Psoas muscle (tissue), 8 donors: Measurements from ENCODE around the gene LINC01488. TPM values are rescaled to one million over a fixed set of nuclear protein-coding genes. Genes with fewer than 3 reads are reported as not detected.

ENCODE experiments used
- ATAC-seq, 4 donors: fragments of 200-7000 bp; cut with Tn5 transposase; one replicate each; pipeline ENCODE4 v1.9.1; 2020; ENCODE audit warnings: moderate library complexity in 3 of 4, mild to moderate bottlenecking in 2 of 4
- DNase-seq, 2 donors: peaks; one replicate each; pipeline ENCODE4 v3.0.0-alpha.2; 2020
- H3K27ac ChIP-seq: fragments of 200-600 bp; one replicate; pipeline ENCODE4 v1.8.0; 2022
- H3K27me3 ChIP-seq, 3 donors: fragments of 200-600 bp in 1 of 3; one replicate each; pipeline versions ENCODE4 v1.6.1 to v1.8.0; 2013 to 2022; ENCODE audit warnings: low read length in 2 of 3, mild to moderate bottlenecking in 2 of 3, moderate library complexity in 1 of 3; ENCODE audit not compliant: insufficient read depth in 3 of 3
- H3K36me3 ChIP-seq, 2 donors: fragments of 200-600 bp in 1 of 2; one replicate each; pipeline versions ENCODE4 v1.6.1 to v1.8.0; 2013 to 2022; ENCODE audit warnings: low read depth in 1 of 2, mild to moderate bottlenecking in 1 of 2, moderate library complexity in 1 of 2; ENCODE audit not compliant: insufficient read depth in 1 of 2
- H3K4me1 ChIP-seq: fragments of 200-600 bp; one replicate; pipeline ENCODE4 v1.8.0; 2022
- H3K4me3 ChIP-seq: fragments of 200-600 bp; one replicate; pipeline ENCODE4 v1.8.0; 2022; ENCODE audit warnings: mild to moderate bottlenecking
- H3K9me3 ChIP-seq: fragments of 200-600 bp; one replicate; pipeline ENCODE4 v1.8.0; 2022
- WGBS, 3 donors: extraction: QIAGEN DNeasy Blood & Tissue Kit; methylation state at CpG; one replicate each; pipeline versions ENCODE4 v1.1.6 to v1.1.7; 2013; 5-methylcytosine and 5-hydroxymethylcytosine counted together
- intact Hi-C, 2 donors: fragments of 100-400 bp; cut with DNase I; formaldehyde crosslinking; loops; one replicate each; pipeline versions ENCODE4 v1.11.0 to v1.14.2; 2022
- polyA plus RNA-seq, 3 donors: library from polyadenylated mRNA; stranded (reverse); fragments of 200-250 nt; gene quantifications; one replicate each; pipeline ENCODE4 v1.2.3, GENCODE V29; 2013
- total RNA-seq, 4 donors: library from RNA; stranded (reverse); fragmentation: NEBNext Ultra II Directional in 2 of 4; extraction: Animal tissue kit (Norgen Biotek cat#: 25700) in 2 of 4; gene quantifications; one replicate each; pipeline versions ENCODE4 v1.2.1 to v1.2.4, GENCODE V29; 2021 to 2023
- TF ChIP-seq, protein P1 (sequence below): fragments of 200-600 bp; IDR thresholded peaks from one replicate; pipeline ENCODE4 v1.8.0; 2022; ENCODE audit warnings: antibody characterized with exemption
- donor health status: healthy with polysubstance abuse.
- donor health status: DM: no; HTN: no; CAD: no; lungs with moderate emphysema.
- donor health status: Bipolar disorder and iron deficiency.
- donor health status: healthy.
- donor health status: DM: yes; HTN: yes; CAD: no.
- donor health status: DM: no; HTN: no; CAD: no.
- donor health status: DM: no; HTN: no; CAD: no.
- donor health status: DM: yes; HTN: yes; CAD: no.

LINC01488 gene
- total and polyA plus RNA-seq, 7 donors: 0.03 TPM; not detected in 6

DNA sequence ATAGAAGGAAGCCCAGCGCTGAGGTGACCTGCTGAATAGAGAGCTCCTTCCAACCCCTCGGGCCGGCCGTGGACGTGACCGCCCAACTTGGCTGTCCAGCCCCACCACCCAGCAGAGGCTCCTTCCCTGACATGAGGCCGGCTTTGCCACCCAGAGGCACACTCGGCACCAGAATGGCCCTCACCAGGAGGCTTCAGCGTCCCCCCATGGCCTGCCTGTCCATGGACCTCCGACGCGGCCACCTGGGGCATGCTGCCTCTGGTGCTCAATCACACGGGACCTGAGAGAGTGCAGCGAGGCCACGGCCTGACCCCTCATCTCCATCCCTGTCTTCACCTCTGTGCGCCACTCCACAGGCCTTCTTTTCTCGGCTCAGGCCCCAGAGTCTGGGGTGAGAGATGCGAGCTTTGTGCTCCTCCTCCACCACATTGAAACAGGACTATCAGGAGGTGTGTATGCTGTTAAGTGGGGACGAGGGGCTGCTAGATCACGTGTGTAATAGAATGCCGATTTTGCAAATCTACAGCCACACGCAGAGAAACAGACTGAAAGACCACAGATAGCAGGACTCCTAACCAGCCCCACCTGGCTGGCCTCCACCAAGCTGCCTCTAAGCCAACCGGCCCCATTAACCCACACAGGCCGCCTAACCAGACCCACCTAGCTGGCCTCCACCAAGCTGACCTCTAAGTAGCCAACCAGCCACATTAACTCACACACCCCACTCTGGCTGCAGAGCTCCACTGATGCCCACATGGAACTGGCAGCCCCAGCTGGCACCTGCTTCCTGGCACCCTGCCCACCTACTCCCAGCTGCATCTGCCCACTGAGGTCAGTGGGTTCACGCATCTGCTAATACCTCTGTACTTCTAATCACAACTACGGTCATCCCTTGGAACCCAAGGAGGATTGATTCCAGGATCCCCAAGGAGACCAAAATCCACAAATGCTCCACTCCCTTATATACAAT, 20.7 kb downstream of the LINC01488 start:
- peak in 1 of 2 donors; percentile 36 for DNase-seq
- intact Hi-C loops: no loop called here
- Histone ChIP-seq H3K36me3 (no peaks in the 10 kb centered on the region), H3K4me3 (no peak overlapping the region), H3K4me1 (peaks cover 3% of the 10 kb centered on the region), H3K9me3 (no peaks in the 10 kb centered on the region), H3K27ac (no peak overlapping the region), H3K27me3 (no peaks in the 10 kb centered on the region)
- TF ChIP-seq, protein P1, sequence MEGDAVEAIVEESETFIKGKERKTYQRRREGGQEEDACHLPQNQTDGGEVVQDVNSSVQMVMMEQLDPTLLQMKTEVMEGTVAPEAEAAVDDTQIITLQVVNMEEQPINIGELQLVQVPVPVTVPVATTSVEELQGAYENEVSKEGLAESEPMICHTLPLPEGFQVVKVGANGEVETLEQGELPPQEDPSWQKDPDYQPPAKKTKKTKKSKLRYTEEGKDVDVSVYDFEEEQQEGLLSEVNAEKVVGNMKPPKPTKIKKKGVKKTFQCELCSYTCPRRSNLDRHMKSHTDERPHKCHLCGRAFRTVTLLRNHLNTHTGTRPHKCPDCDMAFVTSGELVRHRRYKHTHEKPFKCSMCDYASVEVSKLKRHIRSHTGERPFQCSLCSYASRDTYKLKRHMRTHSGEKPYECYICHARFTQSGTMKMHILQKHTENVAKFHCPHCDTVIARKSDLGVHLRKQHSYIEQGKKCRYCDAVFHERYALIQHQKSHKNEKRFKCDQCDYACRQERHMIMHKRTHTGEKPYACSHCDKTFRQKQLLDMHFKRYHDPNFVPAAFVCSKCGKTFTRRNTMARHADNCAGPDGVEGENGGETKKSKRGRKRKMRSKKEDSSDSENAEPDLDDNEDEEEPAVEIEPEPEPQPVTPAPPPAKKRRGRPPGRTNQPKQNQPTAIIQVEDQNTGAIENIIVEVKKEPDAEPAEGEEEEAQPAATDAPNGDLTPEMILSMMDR: no peak
- 67 to 80% (median 70%) methylated on average over 24 to 26 of the region's 26 CpGs for WGBS, 3 donors
- ATAC-seq: peak in 1 of 4 donors; percentile 43

DNA sequence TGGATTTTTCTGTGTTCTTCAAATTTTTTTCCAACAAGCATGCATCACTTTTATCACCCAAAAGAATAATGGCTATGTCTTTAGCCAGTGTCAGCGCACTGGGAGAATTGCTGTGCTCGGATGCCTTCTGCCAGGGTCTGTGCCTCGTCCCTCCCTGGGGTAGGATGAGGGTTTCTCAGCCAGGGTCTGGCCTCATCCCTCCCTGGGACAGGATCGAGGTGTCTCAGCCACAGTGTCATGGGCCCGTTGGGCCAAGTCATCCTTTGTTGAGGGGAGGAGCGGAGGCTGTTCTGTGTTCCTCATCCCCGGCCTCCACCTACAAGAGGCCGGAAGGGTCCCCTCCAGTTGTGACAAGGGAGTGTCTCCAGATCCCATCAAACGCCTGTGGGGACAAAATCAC, 22.7 kb downstream of the LINC01488 start:
- no peaks in the 10 kb centered on the region for H3K36me3 ChIP-seq
- DNase-seq (no peak), ATAC-seq (no peak)
- WGBS, 3 donors: 87 to 95% (median 93%) methylated on average over 9 of the region's 9 CpGs
- no peaks in the 10 kb centered on the region for H3K4me1 ChIP-seq
- H3K27me3 ChIP-seq: no peaks in the 10 kb centered on the region
- no peak overlapping the region for H3K27ac ChIP-seq
- intact Hi-C loops: no loop called here
- H3K9me3 ChIP-seq: no peaks in the 10 kb centered on the region
- TF ChIP-seq, protein P1: no peak
- no peak overlapping the region for H3K4me3 ChIP-seq

DNA sequence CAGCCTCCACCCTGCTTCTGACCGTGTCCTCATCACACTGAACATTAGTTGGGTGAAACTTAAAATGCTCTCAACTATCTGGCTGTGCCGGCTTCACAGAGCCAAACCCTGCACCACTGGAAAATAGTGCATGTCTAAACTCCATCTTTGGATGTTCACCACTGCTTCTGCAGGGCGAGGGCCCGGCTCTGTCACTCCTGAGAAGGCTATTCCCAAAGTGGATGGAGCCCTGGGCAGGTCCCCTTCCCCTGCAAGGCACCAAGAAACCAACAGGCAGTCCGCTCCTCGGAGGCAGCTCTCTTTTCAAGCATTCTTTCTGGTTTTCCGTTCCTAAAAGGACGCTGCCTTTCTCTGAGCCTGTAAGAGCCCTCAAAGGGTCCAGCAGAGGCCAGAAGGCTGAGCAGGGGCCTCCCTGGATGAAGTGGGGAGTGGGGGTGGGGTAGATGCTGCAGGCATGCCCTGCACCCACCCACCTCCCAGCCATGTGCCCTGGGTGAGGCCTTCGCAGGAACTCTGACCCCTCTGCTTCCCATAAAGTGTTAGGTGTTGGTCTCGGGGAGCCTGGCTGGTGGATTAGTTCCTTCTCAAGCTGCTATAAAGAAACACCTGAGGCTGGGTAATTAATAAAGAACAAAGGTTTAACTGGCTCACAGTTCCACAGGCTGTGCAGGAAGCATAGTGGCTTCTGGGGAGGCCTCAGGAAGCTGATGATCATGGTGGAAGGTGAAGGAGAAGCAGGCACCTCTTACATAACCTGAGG, 23.3 kb downstream of the LINC01488 start:
- no peaks in the 10 kb centered on the region for H3K9me3 ChIP-seq
- DNase-seq: no peak
- H3K27ac ChIP-seq: no peak overlapping the region
- intact Hi-C loops: no loop called here
- WGBS, 3 donors: 96 to 97% (median 96%) methylated on average over 10 of the region's 10 CpGs
- TF ChIP-seq, protein P1: no peak
- H3K4me1 ChIP-seq: no peaks in the 10 kb centered on the region
- H3K27me3 ChIP-seq: no peaks in the 10 kb centered on the region
- ATAC-seq: no peak
- no peak overlapping the region for H3K4me3 ChIP-seq
- H3K36me3 ChIP-seq: no peaks in the 10 kb centered on the region

DNA sequence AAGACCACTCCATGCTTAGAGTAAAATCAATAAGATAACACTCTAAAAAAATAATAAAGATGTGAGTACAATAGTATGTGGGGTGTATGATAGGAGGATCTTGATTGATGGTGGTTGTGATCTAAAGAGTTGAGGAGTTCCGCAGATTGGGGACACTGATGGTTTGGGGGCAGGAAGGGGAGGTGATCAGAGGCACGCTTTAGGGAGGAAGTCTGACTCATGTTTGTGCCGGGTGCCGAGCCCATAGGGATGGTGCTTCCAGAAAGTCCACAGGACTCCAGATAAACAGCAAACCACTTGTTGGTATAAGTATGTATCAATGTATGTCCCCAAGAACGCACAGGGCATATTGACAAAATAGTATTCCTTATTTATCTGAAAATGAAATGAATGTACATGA, 27.5 kb downstream of the LINC01488 start:
- intact Hi-C loops: no loop called here
- H3K4me1 ChIP-seq: no peaks in the 10 kb centered on the region
- no peak overlapping the region for H3K27ac ChIP-seq
- ATAC-seq (no peak), DNase-seq (no peak)
- no peaks in the 10 kb centered on the region for H3K27me3 ChIP-seq
- no peak overlapping the region for H3K4me3 ChIP-seq
- H3K36me3 ChIP-seq: no peaks in the 10 kb centered on the region
- TF ChIP-seq, protein P1: no peak
- H3K9me3 ChIP-seq: no peaks in the 10 kb centered on the region
- 55 to 77% (median 69%) methylated on average over 5 of the region's 5 CpGs for WGBS, 3 donors
